Vagina (tissue), 2 donors: ENCODE measurements around the gene TLN1.

Experiments used
- POLR2A ChIP-seq, 2 donors: fragments of 450-650 bp; IDR thresholded peaks; one replicate each; pipeline ENCODE4 v1.6.1; 2017; ENCODE audit warnings: antibody characterized with exemption in 2 of 2, mild to moderate bottlenecking in 2 of 2, moderate library complexity in 2 of 2
- TF ChIP-seq, protein P1 (sequence below), 3 experiments: fragments of 450-650 bp in 2 of 3; fragments of 200-600 bp in 1 of 3; sonication (generic) in 1 of 3; IDR thresholded peaks; one replicate each; pipeline ENCODE4 v1.5.1; 2017 to 2019; ENCODE audit warnings: antibody characterized with exemption in 3 of 3, mild to moderate bottlenecking in 2 of 3, moderate library complexity in 2 of 3

DNA sequence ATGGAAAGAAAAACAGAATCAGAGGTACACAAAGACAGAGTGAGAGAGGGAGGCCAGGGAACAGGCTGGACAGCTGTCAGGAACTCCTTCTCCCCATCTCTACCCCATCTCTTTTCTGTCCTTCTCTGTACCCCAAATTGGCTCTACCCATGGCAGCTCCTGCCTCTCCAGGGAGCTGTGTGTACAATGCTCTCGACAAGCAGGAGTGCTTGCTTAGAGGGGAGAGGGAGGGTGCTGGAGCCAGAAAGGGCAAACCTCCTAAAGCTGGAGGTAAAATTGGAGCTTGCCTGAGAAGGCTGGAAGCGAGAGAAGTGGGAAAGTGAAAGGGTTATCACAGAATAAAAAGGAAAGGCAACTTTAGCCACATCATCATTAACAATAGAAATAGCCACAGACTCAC is 48.7 kb downstream of the TLN1 start:
- TF ChIP-seq POLR2A (IDR thresholded peaks at IDR 0.05): no peak
- TF ChIP-seq, protein P1, sequence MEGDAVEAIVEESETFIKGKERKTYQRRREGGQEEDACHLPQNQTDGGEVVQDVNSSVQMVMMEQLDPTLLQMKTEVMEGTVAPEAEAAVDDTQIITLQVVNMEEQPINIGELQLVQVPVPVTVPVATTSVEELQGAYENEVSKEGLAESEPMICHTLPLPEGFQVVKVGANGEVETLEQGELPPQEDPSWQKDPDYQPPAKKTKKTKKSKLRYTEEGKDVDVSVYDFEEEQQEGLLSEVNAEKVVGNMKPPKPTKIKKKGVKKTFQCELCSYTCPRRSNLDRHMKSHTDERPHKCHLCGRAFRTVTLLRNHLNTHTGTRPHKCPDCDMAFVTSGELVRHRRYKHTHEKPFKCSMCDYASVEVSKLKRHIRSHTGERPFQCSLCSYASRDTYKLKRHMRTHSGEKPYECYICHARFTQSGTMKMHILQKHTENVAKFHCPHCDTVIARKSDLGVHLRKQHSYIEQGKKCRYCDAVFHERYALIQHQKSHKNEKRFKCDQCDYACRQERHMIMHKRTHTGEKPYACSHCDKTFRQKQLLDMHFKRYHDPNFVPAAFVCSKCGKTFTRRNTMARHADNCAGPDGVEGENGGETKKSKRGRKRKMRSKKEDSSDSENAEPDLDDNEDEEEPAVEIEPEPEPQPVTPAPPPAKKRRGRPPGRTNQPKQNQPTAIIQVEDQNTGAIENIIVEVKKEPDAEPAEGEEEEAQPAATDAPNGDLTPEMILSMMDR (IDR thresholded peaks at IDR 0.05): no peak
